Measurements from ENCODE around the gene SLCO3A1.
A peak's percentile ranks its signal among the peaks of the same experiment; 100 is the strongest.

SLCO3A1 gene

GRCh38 chr15:92095693-92096092 is 242.2 kb downstream of the SLCO3A1 start:
- Histone ChIP-seq H3K9me2 (replicated peaks; ENCODE audit: low read depth, low read length) (no peaks in the 10 kb centered on the region), H3K4me1 (ENCODE audit: insufficient read depth, low read length, poor library complexity, severe bottlenecking) (peaks cover 42% of the 10 kb centered on the region), H3K36me3 (ENCODE audit: insufficient read depth, low read length) (no peaks in the 10 kb centered on the region), H3K4me2 (ENCODE audit: low read depth, low read length, poor library complexity, severe bottlenecking) (peak overlapping the region; percentile 88), H3K79me2 (ENCODE audit: insufficient read depth, low read length) (no peaks in the 10 kb centered on the region), H2AFZ (ENCODE audit: low read length) (peak overlapping the region; percentile 32), H3K4me3 (ENCODE audit: low read length, poor library complexity, severe bottlenecking) (peak overlapping the region; percentile 60), H4K20me1 (ENCODE audit: insufficient read depth, low read length, poor library complexity, severe bottlenecking) (no peaks in the 10 kb centered on the region), H3K9ac (ENCODE audit: low read depth, low read length, poor library complexity, severe bottlenecking) (peak overlapping the region; percentile 59), H3F3A (ENCODE audit: low read depth) (no peaks in the 10 kb centered on the region), H3K9me3 (ENCODE audit: insufficient read depth, low read depth, low read length) (no peaks in the 10 kb centered on the region), H3K27me3 (ENCODE audit: insufficient read depth, low read length, poor library complexity, severe bottlenecking) (no peaks in the 10 kb centered on the region)
- no peak for TF ChIP-seq EZH2phosphoT487 (IDR thresholded peaks at IDR 0.05; ENCODE audit: borderline replicate concordance)
- TF ChIP-seq CTCF (conservative IDR thresholded peaks at IDR 0.05; ENCODE audit: low read length) = no peak

GRCh38 chr15:92097474-92098178 is 244.1 kb downstream of the SLCO3A1 start:
- Histone ChIP-seq H3K4me1 (ENCODE audit: insufficient read depth, low read length, poor library complexity, severe bottlenecking) (peaks cover 52% of the 10 kb centered on the region), H3K36me3 (ENCODE audit: insufficient read depth, low read length) (no peaks in the 10 kb centered on the region), H3K9me2 (replicated peaks; ENCODE audit: low read depth, low read length) (no peaks in the 10 kb centered on the region), H4K20me1 (ENCODE audit: insufficient read depth, low read length, poor library complexity, severe bottlenecking) (no peaks in the 10 kb centered on the region), H3K79me2 (ENCODE audit: insufficient read depth, low read length) (no peaks in the 10 kb centered on the region), H3K4me2 (ENCODE audit: low read depth, low read length, poor library complexity, severe bottlenecking) (peak overlapping the region; percentile 46), H3K9ac (ENCODE audit: low read depth, low read length, poor library complexity, severe bottlenecking) (no peak overlapping the region), H2AFZ (ENCODE audit: low read length) (peak overlapping the region; percentile 68), H3K9me3 (ENCODE audit: insufficient read depth, low read depth, low read length) (no peaks in the 10 kb centered on the region), H3F3A (ENCODE audit: low read depth) (no peaks in the 10 kb centered on the region), H3K27me3 (ENCODE audit: insufficient read depth, low read length, poor library complexity, severe bottlenecking) (no peaks in the 10 kb centered on the region), H3K4me3 (ENCODE audit: low read length, poor library complexity, severe bottlenecking) (no peak overlapping the region)
- TF ChIP-seq CTCF (conservative IDR thresholded peaks at IDR 0.05; ENCODE audit: low read length) = peak; percentile 91
- TF ChIP-seq EZH2phosphoT487 (IDR thresholded peaks at IDR 0.05; ENCODE audit: borderline replicate concordance) = no peak

GRCh38 chr15:92098869-92099268 is 245.4 kb downstream of the SLCO3A1 start:
- H3K4me3 ChIP-seq (ENCODE audit: low read length, poor library complexity, severe bottlenecking) = no peak overlapping the region
- no peak overlapping the region for H3K9ac ChIP-seq (ENCODE audit: low read depth, low read length, poor library complexity, severe bottlenecking)
- H2AFZ ChIP-seq (ENCODE audit: low read length) = no peak overlapping the region
- TF ChIP-seq CTCF (conservative IDR thresholded peaks at IDR 0.05; ENCODE audit: low read length) (no peak), EZH2phosphoT487 (IDR thresholded peaks at IDR 0.05; ENCODE audit: borderline replicate concordance) (no peak)
- H3K36me3 ChIP-seq (ENCODE audit: insufficient read depth, low read length) = no peaks in the 10 kb centered on the region
- no peaks in the 10 kb centered on the region for H3K27me3 ChIP-seq (ENCODE audit: insufficient read depth, low read length, poor library complexity, severe bottlenecking)
- no peak overlapping the region for H3K4me2 ChIP-seq (ENCODE audit: low read depth, low read length, poor library complexity, severe bottlenecking)
- no peaks in the 10 kb centered on the region for H3K9me3 ChIP-seq (ENCODE audit: insufficient read depth, low read depth, low read length)
- H3F3A ChIP-seq (ENCODE audit: low read depth) = no peaks in the 10 kb centered on the region
- no peaks in the 10 kb centered on the region for H3K79me2 ChIP-seq (ENCODE audit: insufficient read depth, low read length)
- H3K4me1 ChIP-seq (ENCODE audit: insufficient read depth, low read length, poor library complexity, severe bottlenecking) = peaks cover 49% of the 10 kb centered on the region
- H3K9me2 ChIP-seq (replicated peaks; ENCODE audit: low read depth, low read length) = no peaks in the 10 kb centered on the region
- no peaks in the 10 kb centered on the region for H4K20me1 ChIP-seq (ENCODE audit: insufficient read depth, low read length, poor library complexity, severe bottlenecking)

Measured in Loucy (cell line).